ENCODE data around the gene EML1.
"Not testable (repeated sequence)": the region's sequence is repeated elsewhere in the genome, so short reads cannot be mapped to it uniquely, and the experiment has no call there.

Gene EML1

GRCh38 chr14:99755629-99756603, 37.3 kb upstream of the EML1 start:
- peak; percentile 98 for DNase-seq (ENCODE audit: low read depth)

- peak; percentile 35 for DNase-seq (ENCODE audit: low read depth)
Observed at GRCh38 chr14:99756796-99757195, 36.4 kb upstream of the EML1 start.

- peak; percentile 100 for DNase-seq (ENCODE audit: low read depth)
Observed at GRCh38 chr14:99757331-99758070, 35.7 kb upstream of the EML1 start.

GRCh38 chr14:99758121-99758821, 34.9 kb upstream of the EML1 start:
- DNase-seq (ENCODE audit: low read depth) = peak; percentile 100

- no peak for DNase-seq (ENCODE audit: low read depth)
Observed at GRCh38 chr14:99758872-99759545, 34.2 kb upstream of the EML1 start.

- DNase-seq (ENCODE audit: low read depth) = no peak
Observed at GRCh38 chr14:99759546-99759925, 33.7 kb upstream of the EML1 start.

GRCh38 chr14:99760817-99761216, 32.4 kb upstream of the EML1 start:
- no peak for DNase-seq (ENCODE audit: low read depth)

GRCh38 chr14:99762911-99763310, 30.3 kb upstream of the EML1 start:
- not testable (repeated sequence) for DNase-seq (ENCODE audit: low read depth)

GRCh38 chr14:99763527-99764221, 29.5 kb upstream of the EML1 start:
- DNase-seq (ENCODE audit: low read depth) = no peak

GRCh38 chr14:99764222-99764706, 28.9 kb upstream of the EML1 start:
- DNase-seq (ENCODE audit: low read depth) = no peak

- no peak for DNase-seq (ENCODE audit: low read depth)
Observed at GRCh38 chr14:99768381-99768780, 24.8 kb upstream of the EML1 start.

GRCh38 chr14:99769123-99769522, 24.1 kb upstream of the EML1 start:
- DNase-seq (ENCODE audit: low read depth) = no peak

- DNase-seq (ENCODE audit: low read depth) = no peak
Observed at GRCh38 chr14:99769799-99770198, 23.4 kb upstream of the EML1 start.

- DNase-seq (ENCODE audit: low read depth) = peak; percentile 71
Observed at GRCh38 chr14:99772371-99773283, 20.6 kb upstream of the EML1 start.

- no peak for DNase-seq (ENCODE audit: low read depth)
Observed at GRCh38 chr14:99773521-99774497, 19.4 kb upstream of the EML1 start.

- peak; percentile 57 for DNase-seq (ENCODE audit: low read depth)
Observed at GRCh38 chr14:99774556-99775307, 18.5 kb upstream of the EML1 start.

GRCh38 chr14:99775351-99775750, 17.9 kb upstream of the EML1 start:
- DNase-seq (ENCODE audit: low read depth) = no peak

- peak; percentile 29 for DNase-seq (ENCODE audit: low read depth)
Observed at GRCh38 chr14:99777951-99778350, 15.3 kb upstream of the EML1 start.
